GM13976 (cell line): ENCODE data around the gene LSAMP.

Experiments
- DNase-seq: peaks from one replicate; pipeline ENCODE4 v3.0.0; 2012; ENCODE audit warnings: low spot score
- CTCF ChIP-seq: IDR thresholded peaks from 2 replicates; pipeline ENCODE4 v1.5.1; 2012; ENCODE audit warnings: borderline replicate concordance, mild to moderate bottlenecking; ENCODE audit not compliant: insufficient read depth; ENCODE audit errors: extremely low read depth, missing control alignments, control extremely low read depth
- in situ Hi-C: fragments of 300-500 bp; cut with MboI; formaldehyde crosslinking; loops from one replicate; pipeline ENCODE4 v1.12.0; 2022; ENCODE audit warnings: low sequenced_read_pairs, mixed read lengths, inconsistent platforms; ENCODE audit not compliant: unreplicated experiment

The LSAMP gene

DNA sequence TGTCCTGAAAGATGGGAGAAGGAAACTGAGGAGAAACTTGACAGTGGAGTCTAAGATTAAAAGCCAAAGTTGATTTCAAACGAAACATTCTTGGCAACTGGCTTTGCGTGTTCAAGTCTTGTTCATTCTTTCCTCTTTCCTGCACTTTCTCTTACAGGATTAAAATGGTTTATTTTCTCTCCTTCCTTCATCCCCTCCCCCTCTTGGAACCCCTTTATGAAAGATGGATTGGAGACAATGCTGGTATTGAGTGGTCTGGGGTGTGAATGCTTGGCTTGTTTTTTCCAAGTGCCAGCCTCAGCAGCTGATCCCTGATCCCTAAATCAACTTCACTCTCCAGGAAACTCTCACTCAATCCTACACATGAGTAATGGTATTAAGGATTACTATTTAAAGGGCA, 703 bp upstream of the LSAMP start:
- in situ Hi-C loops, result no loop called here
- TF ChIP-seq CTCF, result no peak
- DNase-seq, result no peak

- in situ Hi-C loops, result no loop called here
- no peak for TF ChIP-seq CTCF
- DNase-seq, result no peak
These were observed 422 bp downstream of the LSAMP start for GRCh38 chr3:116444819-116445310.

DNA sequence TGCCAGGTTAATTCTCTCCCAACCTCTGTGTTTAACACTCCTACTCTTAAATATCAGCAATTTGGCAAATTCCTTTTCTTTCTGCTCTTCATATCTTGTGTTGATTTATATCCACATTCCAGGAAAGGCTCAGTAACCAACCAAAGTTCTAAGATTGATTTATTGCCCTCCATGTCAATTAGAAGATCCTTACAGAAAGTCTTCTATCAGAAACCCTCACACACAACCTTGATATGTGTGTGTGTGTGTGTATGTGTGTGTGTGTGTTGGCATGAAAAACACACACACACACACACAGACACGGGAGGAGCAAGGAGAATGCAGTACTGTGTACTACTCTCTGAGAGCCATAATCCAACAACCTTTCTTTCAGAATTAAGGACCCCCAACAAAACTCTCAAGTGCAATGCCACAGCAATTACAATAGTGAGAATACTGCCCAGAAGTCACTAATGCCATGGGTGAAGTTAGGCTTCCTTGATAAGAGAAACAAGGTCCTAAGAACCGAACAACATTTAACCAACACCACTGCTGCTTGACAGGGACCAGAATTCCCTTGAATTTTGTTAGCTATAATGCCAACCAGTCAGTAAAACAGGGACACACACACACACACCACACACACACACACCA, 1.1 kb downstream of the LSAMP start:
- DNase-seq, result no peak
- in situ Hi-C loops, result no loop called here
- TF ChIP-seq CTCF, result no peak

- no peak for TF ChIP-seq CTCF
- in situ Hi-C loops, result no loop called here
- no peak for DNase-seq
These were observed 2.1 kb downstream of the LSAMP start for GRCh38 chr3:116443191-116443661.

DNA sequence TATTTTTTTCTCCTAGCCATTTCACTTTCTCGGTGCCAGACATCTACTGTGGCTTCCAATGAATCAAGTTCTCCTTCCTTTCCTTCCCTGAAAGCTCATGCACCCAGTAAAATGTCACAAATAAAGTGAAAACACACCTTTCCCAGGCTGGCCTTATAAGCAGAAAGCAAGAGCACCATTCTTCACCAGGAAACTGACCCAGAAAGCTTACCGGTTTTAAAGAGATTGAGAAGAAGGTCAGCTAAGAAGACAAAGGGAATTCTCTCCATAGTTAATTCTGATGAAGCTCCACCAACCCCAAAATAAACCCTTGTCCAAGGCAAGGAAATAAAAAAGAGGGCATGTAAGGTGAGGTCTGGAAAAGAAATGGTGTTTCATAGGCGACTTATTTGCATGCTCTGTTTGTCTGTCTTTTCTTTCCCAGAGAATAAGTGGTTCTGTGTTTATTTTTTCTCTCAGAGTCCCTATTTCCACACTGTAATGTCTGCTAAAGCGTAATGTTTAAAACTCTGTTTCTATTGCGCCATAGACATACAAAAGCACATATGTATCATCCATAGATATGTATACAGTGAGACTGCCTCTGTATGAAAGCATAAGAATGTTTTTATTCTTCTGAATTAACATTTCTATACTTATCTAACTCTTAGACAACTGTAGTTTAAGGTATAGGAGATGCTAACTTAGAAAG, 2.8 kb downstream of the LSAMP start:
- in situ Hi-C loops, result no loop called here
- no peak for TF ChIP-seq CTCF

GRCh38 chr3:116441652-116442051, 3.6 kb downstream of the LSAMP start:
- no peak for TF ChIP-seq CTCF
- in situ Hi-C loops, result no loop called here
- no peak for DNase-seq

More for the DNA sequence above, 2.8 kb downstream of the LSAMP start:
- DNase-seq, result no peak
